Activated naive CD4-positive, alpha-beta T cell treated with anti-CD3 and anti-CD28 coated beads, Interleukin-2, amount 10 ng/mL, durations not matched to agents 7 days and 5 days (primary cell): Measurements from ENCODE around the gene ZMAT2.
A peak's percentile ranks its signal among the peaks of the same experiment; 100 is the strongest.
"Not testable (repeated sequence)": the region's sequence is repeated elsewhere in the genome, so short reads cannot be mapped to it uniquely, and the experiment has no call there.

ENCODE experiments used
- CTCF ChIA-PET: fragments of 350-600 bp; sonication (Branson Sonifier 250); formaldehyde crosslinking; loops from one replicate; lab custom pipeline; 2021; ENCODE audit warnings: antibody characterized with exemption; lab: Charles Lee
- DNase-seq: peaks from one replicate; pipeline ENCODE4 v3.0.0-alpha.2; 2020
- H3K27ac Mint-ChIP-seq: one replicate; pipeline ENCODE4 v1.8.0; 2021; ENCODE audit warnings: mild to moderate bottlenecking, moderate library complexity, mixed read lengths
- H3K27me3 Mint-ChIP-seq: one replicate; pipeline ENCODE4 v1.8.0; 2021; ENCODE audit warnings: mild to moderate bottlenecking, mixed read lengths
- H3K36me3 Mint-ChIP-seq: one replicate; pipeline ENCODE4 v1.8.0; 2021; ENCODE audit warnings: mixed read lengths
- H3K4me1 Mint-ChIP-seq: one replicate; pipeline ENCODE4 v1.8.0; 2021; ENCODE audit warnings: mixed read lengths
- H3K4me3 Mint-ChIP-seq: one replicate; pipeline ENCODE4 v1.8.0; 2021; ENCODE audit warnings: mild to moderate bottlenecking, moderate library complexity, mixed read lengths
- H3K9me3 Mint-ChIP-seq: one replicate; pipeline ENCODE4 v1.8.0; 2021; ENCODE audit warnings: mixed read lengths

ZMAT2 gene

GRCh38 chr5:140721395-140721794, 21.1 kb downstream of the ZMAT2 start:
- not testable (repeated sequence) for DNase-seq, H3K9me3 Mint-ChIP-seq, H3K36me3 Mint-ChIP-seq, H3K4me3 Mint-ChIP-seq, H3K27ac Mint-ChIP-seq
- CTCF ChIA-PET: interaction anchor here (1.1 to 3.2 kb wide), 6 partner anchors 10 to 477 kb away, joined by 3 to 22 read pairs (median 6); no protein-coding TSS in a partner anchor
- H3K4me1 Mint-ChIP-seq: peaks cover 19% of the 10 kb centered on the region
- H3K27me3 Mint-ChIP-seq: peaks cover 33% of the 10 kb centered on the region

GRCh38 chr5:140725799-140726471, 25.7 kb downstream of the ZMAT2 start:
- Mint-ChIP-seq H3K4me3 (peak overlapping the region; percentile 71), H3K27ac (peak overlapping the region; percentile 45), H3K36me3 (no peaks in the 10 kb centered on the region), H3K27me3 (peaks cover 42% of the 10 kb centered on the region), H3K9me3 (no peaks in the 10 kb centered on the region), H3K4me1 (peaks cover 15% of the 10 kb centered on the region)
- CTCF ChIA-PET: interaction anchor here (1.3 to 2.5 kb wide), 5 partner anchors 15 to 379 kb away, joined by 3 to 7 read pairs (median 4); partner anchors contain the start of gene HBEGF
- DNase-seq: peak; percentile 79

DNA sequence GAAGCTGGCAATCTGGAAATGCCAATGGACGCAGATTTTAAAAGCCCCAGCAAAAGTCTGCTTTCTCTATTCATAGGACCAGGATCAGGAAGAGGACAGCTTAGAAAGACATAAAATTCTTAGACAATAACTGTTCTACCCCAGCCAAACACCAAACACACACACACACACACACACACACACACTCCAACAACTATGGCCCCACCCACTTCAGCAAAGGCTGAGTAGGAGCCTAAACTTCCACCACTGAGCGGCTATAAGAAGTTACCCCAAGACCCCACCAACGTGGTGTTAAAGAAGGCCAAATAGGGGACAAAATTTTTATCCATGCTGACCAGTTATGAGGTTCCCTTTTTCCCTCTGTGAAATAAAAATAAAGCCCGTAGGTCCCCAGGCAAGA, 32.9 kb downstream of the ZMAT2 start:
- Mint-ChIP-seq H3K4me1 (no peaks in the 10 kb centered on the region), H3K27ac (no peak overlapping the region), H3K9me3 (peaks cover 3% of the 10 kb centered on the region), H3K4me3 (no peak overlapping the region), H3K27me3 (peaks cover 6% of the 10 kb centered on the region), H3K36me3 (no peaks in the 10 kb centered on the region)
- DNase-seq: no peak
- CTCF ChIA-PET: no interaction called here

- DNase-seq: no peak
- H3K27ac Mint-ChIP-seq: no peak overlapping the region
- no peak overlapping the region for H3K4me3 Mint-ChIP-seq
- peaks cover 4% of the 10 kb centered on the region for H3K27me3 Mint-ChIP-seq
- H3K9me3 Mint-ChIP-seq: peaks cover 3% of the 10 kb centered on the region
- CTCF ChIA-PET: interaction anchor here (0.6 kb wide), 1 partner anchor 490 kb away, joined by 3 read pairs; no protein-coding TSS in a partner anchor
- H3K4me1 Mint-ChIP-seq: no peaks in the 10 kb centered on the region
- H3K36me3 Mint-ChIP-seq: no peaks in the 10 kb centered on the region
These were observed 34.1 kb downstream of the ZMAT2 start for GRCh38 chr5:140734354-140734753.

DNA sequence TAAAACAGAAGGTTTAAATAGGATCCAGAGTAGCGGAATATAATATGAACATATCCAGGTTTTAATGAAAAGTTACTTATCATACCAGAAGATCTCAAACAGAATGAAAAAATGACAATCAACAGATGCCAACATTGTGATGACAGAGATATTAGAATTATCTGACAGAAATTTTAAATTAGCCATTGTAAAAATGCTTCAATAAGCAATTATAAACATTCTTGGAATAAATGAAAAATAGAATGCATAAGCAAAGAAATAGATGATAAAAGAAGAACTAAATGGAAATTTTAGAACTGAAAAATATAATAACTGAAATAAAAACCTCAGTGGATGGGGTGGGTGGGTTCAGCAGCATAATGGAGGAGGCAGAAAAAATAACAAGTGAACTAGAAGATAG, 37.2 kb downstream of the ZMAT2 start:
- Mint-ChIP-seq H3K9me3 (peaks cover 3% of the 10 kb centered on the region), H3K27me3 (peaks cover 4% of the 10 kb centered on the region), H3K4me3 (no peak overlapping the region), H3K36me3 (no peaks in the 10 kb centered on the region), H3K4me1 (no peaks in the 10 kb centered on the region), H3K27ac (no peak overlapping the region)
- DNase-seq: no peak
- CTCF ChIA-PET: no interaction called here

GRCh38 chr5:140741967-140742366, 41.7 kb downstream of the ZMAT2 start:
- CTCF ChIA-PET: interaction anchor here (0.5 kb wide), 1 partner anchor 10 kb away, joined by 3 read pairs; no protein-coding TSS in a partner anchor

GRCh38 chr5:140753561-140753960, 53.3 kb downstream of the ZMAT2 start:
- Mint-ChIP-seq H3K27me3 (no peaks in the 10 kb centered on the region), H3K9me3 (peaks cover 45% of the 10 kb centered on the region), H3K4me3 (no peak overlapping the region), H3K36me3 (no peaks in the 10 kb centered on the region), H3K4me1 (no peaks in the 10 kb centered on the region), H3K27ac (no peak overlapping the region)
- DNase-seq: no peak
- CTCF ChIA-PET: no interaction called here

More at GRCh38 chr5:140741967-140742366, 41.7 kb downstream of the ZMAT2 start:
- no peaks in the 10 kb centered on the region for H3K36me3 Mint-ChIP-seq
- DNase-seq: no peak
- peaks cover 4% of the 10 kb centered on the region for H3K27me3 Mint-ChIP-seq
- H3K4me3 Mint-ChIP-seq: no peak overlapping the region
- H3K4me1 Mint-ChIP-seq: no peaks in the 10 kb centered on the region
- H3K27ac Mint-ChIP-seq: no peak overlapping the region
- H3K9me3 Mint-ChIP-seq: peaks cover 6% of the 10 kb centered on the region
